ENCODE measurements around the gene CEMIP. TPM values are rescaled to one million over a fixed set of nuclear protein-coding genes. Genes with fewer than 3 reads are reported as not detected.

The CEMIP gene
- total and polyA plus RNA-seq, 2 of the 4 experiments (the other 2 are of a cell fraction): 63.8 to 78.0 TPM

GRCh38 chr15:80732167-80732566 lies 47.0 kb upstream of the CEMIP start:
- Histone ChIP-seq H4K91ac (ENCODE audit: insufficient read depth, low read depth, low read length) (no peak overlapping the region), H3K36me3 (ENCODE audit: control insufficient read depth, insufficient read depth, low read length) (peaks cover 15% of the 10 kb centered on the region), H3K4me3 (ENCODE audit: insufficient read depth, low read depth, low read length) (no peak overlapping the region), H4K5ac (ENCODE audit: low read depth, low read length) (no peak overlapping the region), H2AK5ac (ENCODE audit: low read depth, low read length) (no peak overlapping the region), H2BK15ac (ENCODE audit: low read depth, low read length) (no peak overlapping the region), H3K14ac (replicated peaks; ENCODE audit: low read depth, low read length) (0 out of 2 replicates have a peak overlapping the region, but pooled peaks have one; percentile 16), H3K27ac (ENCODE audit: insufficient read depth, low read length) (no peak overlapping the region), H3K27me3 (ENCODE audit: control insufficient read depth, insufficient read depth, low read length) (no peaks in the 10 kb centered on the region), H3K4me1 (ENCODE audit: control insufficient read depth, insufficient read depth, low read length) (peaks cover 20% of the 10 kb centered on the region), H3K56ac (ENCODE audit: extremely low read depth, insufficient read depth, low read length) (no peak overlapping the region), H2AK9ac (replicated peaks; ENCODE audit: low read depth, low read length, poor library complexity) (no peak overlapping the region), H2BK5ac (ENCODE audit: low read depth, low read length, poor library complexity, severe bottlenecking) (no peak overlapping the region), H2BK120ac (ENCODE audit: low read depth, low read length) (no peak overlapping the region), H2BK20ac (ENCODE audit: low read depth, low read length) (no peak overlapping the region), H3K9ac (ENCODE audit: low read depth, low read length) (no peak overlapping the region), H3K18ac (ENCODE audit: low read depth, low read length) (no peak overlapping the region), H4K8ac (ENCODE audit: low read depth in 2 of 2, low read length in 2 of 2) (no peak overlapping the region), H3K23ac (ENCODE audit: low read depth, low read length) (no peak overlapping the region), H3K79me1 (ENCODE audit: low read depth in 1 of 2, low read length in 2 of 2) (peaks cover 39 to 89% of the 10 kb centered on the region in 2 experiments), H4K20me1 (ENCODE audit: insufficient read depth, low read length) (peaks cover 69% of the 10 kb centered on the region), H3K4ac (ENCODE audit: low read depth, low read length) (no peak overlapping the region), H3K9me1 (ENCODE audit: insufficient read depth, low read length) (peaks cover 39% of the 10 kb centered on the region), H3K9me3 (ENCODE audit: control insufficient read depth, insufficient read depth, low read length) (no peaks in the 10 kb centered on the region), H2AFZ (replicated peaks; ENCODE audit: low read length, poor library complexity) (no peak overlapping the region), H3K4me2 (ENCODE audit: low read depth, low read length) (no peak overlapping the region)
- in situ Hi-C loops (cut with MboI; ENCODE audit: low sequenced_read_pairs) (no loop called here), intact Hi-C loops (cut with micrococcal nuclease) (no loop called here), dilution Hi-C loops (cut with HindIII; ENCODE audit: low sequenced_read_pairs, unreplicated experiment) (no loop called here)
- CTCF ChIA-PET: no interaction called here
- WGBS, 2 experiments (ENCODE audit: extremely low coverage in 2 of 2, insufficient read length in 1 of 2): 92% methylated on average over 2 of the region's 6 CpGs; no CpG with 5 or more reads in 1 of the 2 experiments
- POLR2A ChIA-PET (ENCODE audit: unreplicated experiment): no interaction called here
- no peak for TF ChIP-seq MAZ (IDR thresholded peaks at IDR 0.05; ENCODE audit: borderline replicate concordance, low read depth, low read length)
- no peak for TF ChIP-seq RFX5 (IDR thresholded peaks at IDR 0.05; ENCODE audit: low read depth, low read length)
- no peak for TF ChIP-seq RCOR1 (IDR thresholded peaks at IDR 0.05; ENCODE audit: insufficient replicate concordance, low read length)
- no peak for ATAC-seq (ENCODE audit: low read depth)
- BruUV-seq (replicated peaks): no TSS peak
- DNase-seq: no peak

Data from IMR-90 (cell line).